ENCODE results near the gene FAM222A. TPM values are rescaled to one million over a fixed set of nuclear protein-coding genes. Genes with fewer than 3 reads are reported as not detected.

Gene FAM222A
- total RNA-seq, 4 donors from 2014 or later = 0.34 to 3.5 (median 1.7) TPM; not detected in 1

- intact Hi-C loops (cut with DNase I; ENCODE audit: low total_unique reads) = no loop called here
- no peaks in the 10 kb centered on the region for H3K4me1 ChIP-seq
- H3K36me3 ChIP-seq = no peaks in the 10 kb centered on the region
- TF ChIP-seq, protein P1, sequence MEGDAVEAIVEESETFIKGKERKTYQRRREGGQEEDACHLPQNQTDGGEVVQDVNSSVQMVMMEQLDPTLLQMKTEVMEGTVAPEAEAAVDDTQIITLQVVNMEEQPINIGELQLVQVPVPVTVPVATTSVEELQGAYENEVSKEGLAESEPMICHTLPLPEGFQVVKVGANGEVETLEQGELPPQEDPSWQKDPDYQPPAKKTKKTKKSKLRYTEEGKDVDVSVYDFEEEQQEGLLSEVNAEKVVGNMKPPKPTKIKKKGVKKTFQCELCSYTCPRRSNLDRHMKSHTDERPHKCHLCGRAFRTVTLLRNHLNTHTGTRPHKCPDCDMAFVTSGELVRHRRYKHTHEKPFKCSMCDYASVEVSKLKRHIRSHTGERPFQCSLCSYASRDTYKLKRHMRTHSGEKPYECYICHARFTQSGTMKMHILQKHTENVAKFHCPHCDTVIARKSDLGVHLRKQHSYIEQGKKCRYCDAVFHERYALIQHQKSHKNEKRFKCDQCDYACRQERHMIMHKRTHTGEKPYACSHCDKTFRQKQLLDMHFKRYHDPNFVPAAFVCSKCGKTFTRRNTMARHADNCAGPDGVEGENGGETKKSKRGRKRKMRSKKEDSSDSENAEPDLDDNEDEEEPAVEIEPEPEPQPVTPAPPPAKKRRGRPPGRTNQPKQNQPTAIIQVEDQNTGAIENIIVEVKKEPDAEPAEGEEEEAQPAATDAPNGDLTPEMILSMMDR (IDR thresholded peaks at IDR 0.05) = no peak
- no peak for TF ChIP-seq POLR2A (IDR thresholded peaks at IDR 0.05)
- H3K4me3 ChIP-seq = no peak overlapping the region
- no peaks in the 10 kb centered on the region for H3K27me3 ChIP-seq
- H3K9me3 ChIP-seq = no peaks in the 10 kb centered on the region
- H3K27ac ChIP-seq = no peak overlapping the region
- DNase-seq = no peak
Observed at GRCh38 chr12:109770104-109770860, 56.7 kb downstream of the FAM222A start.

DNA sequence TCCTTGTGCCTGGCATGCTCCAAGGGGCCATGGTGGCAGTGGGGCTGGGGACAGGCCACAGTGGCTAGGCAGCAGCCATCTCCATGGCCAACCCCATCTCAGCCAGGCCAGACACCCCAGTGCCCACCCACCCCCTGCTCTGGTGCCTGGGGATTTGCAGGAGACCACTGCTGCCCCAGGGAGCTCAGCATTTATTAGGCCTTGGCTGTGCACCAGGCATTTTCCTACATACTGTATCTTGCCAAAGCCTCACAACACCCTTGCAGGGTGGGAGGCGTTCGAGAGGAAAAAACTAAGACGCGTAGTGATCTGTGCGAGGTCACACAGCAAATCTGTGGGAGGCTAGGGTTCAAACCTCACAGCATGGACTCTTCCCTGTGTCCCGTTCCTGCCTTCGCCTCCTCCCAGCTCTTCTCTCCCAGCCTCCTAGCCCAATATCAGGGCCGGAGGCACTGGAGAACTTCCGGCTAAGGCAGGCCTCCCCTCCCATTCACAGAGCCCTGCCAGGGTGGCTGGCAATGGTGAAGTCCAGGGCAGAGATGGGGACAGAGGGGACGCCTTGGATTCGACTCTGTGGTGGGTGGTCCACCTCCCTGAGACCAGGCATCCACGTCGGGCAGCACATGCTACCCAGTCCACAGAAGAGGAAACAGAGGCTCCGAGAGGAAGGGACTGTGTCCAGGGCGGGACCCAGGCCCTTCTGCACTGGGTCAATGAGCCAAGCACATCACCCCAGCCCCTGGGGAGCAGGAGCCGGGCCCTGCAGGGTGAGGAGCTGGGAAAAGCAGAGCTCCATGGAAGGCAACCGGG is 57.4 kb downstream of the FAM222A start:
- Histone ChIP-seq H3K27me3 (no peaks in the 10 kb centered on the region), H3K27ac (no peak overlapping the region)
- intact Hi-C loops (cut with DNase I; ENCODE audit: low total_unique reads) = no loop called here

GRCh38 chr12:109771746-109772621 is 58.4 kb downstream of the FAM222A start:
- Histone ChIP-seq H3K4me3 (no peak overlapping the region), H3K4me1 (no peaks in the 10 kb centered on the region), H3K27ac (no peak overlapping the region), H3K27me3 (no peaks in the 10 kb centered on the region), H3K36me3 (no peaks in the 10 kb centered on the region), H3K9me3 (no peaks in the 10 kb centered on the region)
- DNase-seq = no peak
- intact Hi-C loops (cut with DNase I; ENCODE audit: low total_unique reads) = no loop called here
- no peak for TF ChIP-seq POLR2A (IDR thresholded peaks at IDR 0.05)
- TF ChIP-seq, protein P1 (IDR thresholded peaks at IDR 0.05) = no peak

More for the DNA sequence above, 57.4 kb downstream of the FAM222A start:
- no peaks in the 10 kb centered on the region for H3K9me3 ChIP-seq
- TF ChIP-seq POLR2A (IDR thresholded peaks at IDR 0.05) = no peak
- TF ChIP-seq, protein P1 (IDR thresholded peaks at IDR 0.05) = no peak
- DNase-seq = no peak
- H3K36me3 ChIP-seq = no peaks in the 10 kb centered on the region
- no peak overlapping the region for H3K4me3 ChIP-seq
- no peaks in the 10 kb centered on the region for H3K4me1 ChIP-seq

DNA sequence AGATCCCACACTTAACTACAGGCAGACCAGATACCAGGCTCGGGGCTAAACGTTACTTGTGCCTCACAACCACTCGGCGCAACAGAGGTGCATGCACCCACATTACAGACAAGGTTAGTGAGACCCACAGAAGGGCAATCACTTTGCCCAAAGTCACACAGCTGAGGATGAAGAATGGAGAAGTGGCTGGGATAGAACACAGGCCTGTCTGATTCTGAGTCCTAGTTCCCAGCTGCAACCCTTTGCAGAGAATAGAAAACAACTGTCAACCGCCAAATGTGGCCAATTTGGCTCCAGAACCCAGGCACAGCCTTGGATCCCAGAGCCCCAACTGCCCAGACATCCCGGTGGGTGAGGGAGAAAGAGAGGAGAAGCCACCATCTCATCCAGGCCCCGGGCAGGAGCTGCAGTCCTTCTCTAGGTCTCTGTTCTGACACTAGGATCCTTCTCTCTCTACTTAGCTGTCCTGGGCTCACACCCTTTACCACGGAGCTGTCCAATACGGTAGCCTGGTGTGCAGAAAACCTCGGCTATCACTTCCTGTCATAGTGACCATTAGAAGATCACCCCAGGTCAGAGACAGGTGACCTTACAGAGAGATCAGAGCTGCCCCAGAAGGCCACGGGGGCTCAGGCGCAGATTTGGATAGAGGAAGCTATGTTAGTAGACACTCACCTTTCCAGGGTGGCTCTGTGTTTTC is 59.1 kb downstream of the FAM222A start:
- no peak for DNase-seq
- TF ChIP-seq POLR2A (IDR thresholded peaks at IDR 0.05) = no peak
- TF ChIP-seq, protein P1 (IDR thresholded peaks at IDR 0.05) = no peak
- Histone ChIP-seq H3K9me3 (no peaks in the 10 kb centered on the region), H3K4me1 (no peaks in the 10 kb centered on the region), H3K4me3 (no peak overlapping the region), H3K27ac (no peak overlapping the region), H3K27me3 (no peaks in the 10 kb centered on the region), H3K36me3 (no peaks in the 10 kb centered on the region)
- intact Hi-C loops (cut with DNase I; ENCODE audit: low total_unique reads) = no loop called here

All from uterus (tissue), 4 donors.